SK-N-SH (cell line): ENCODE data around the gene PDYN.

ENCODE experiments used
- TF ChIP-seq, protein P1 (sequence below): fragments of 200-600 bp; sonication (generic); IDR thresholded peaks from 2 replicates; pipeline ENCODE4 v1.6.1; 2017; ENCODE audit warnings: antibody characterized with exemption, mild to moderate bottlenecking, moderate library complexity
- TF ChIP-seq, protein P2 (sequence below): IDR thresholded peaks from 2 replicates; pipeline ENCODE4 v1.6.1; 2012; ENCODE audit warnings: mild to moderate bottlenecking, low read depth, low read length, moderate library complexity

DNA sequence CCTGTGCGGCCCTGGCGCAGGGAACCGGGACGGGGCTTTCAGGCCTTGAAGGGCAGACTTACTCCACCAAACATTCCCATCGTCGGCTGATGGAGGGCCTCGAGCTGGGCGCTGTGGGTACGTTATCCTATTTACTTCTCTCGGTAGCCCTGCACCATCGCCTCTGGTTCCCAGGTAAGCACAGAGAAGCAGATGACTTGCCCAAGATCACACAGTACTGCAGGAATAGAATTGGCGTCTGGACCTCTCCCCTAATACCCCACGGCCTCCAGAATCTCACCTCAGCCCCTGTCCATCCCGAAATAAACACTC is 46.4 kb downstream of the PDYN start:
- TF ChIP-seq, protein P1, sequence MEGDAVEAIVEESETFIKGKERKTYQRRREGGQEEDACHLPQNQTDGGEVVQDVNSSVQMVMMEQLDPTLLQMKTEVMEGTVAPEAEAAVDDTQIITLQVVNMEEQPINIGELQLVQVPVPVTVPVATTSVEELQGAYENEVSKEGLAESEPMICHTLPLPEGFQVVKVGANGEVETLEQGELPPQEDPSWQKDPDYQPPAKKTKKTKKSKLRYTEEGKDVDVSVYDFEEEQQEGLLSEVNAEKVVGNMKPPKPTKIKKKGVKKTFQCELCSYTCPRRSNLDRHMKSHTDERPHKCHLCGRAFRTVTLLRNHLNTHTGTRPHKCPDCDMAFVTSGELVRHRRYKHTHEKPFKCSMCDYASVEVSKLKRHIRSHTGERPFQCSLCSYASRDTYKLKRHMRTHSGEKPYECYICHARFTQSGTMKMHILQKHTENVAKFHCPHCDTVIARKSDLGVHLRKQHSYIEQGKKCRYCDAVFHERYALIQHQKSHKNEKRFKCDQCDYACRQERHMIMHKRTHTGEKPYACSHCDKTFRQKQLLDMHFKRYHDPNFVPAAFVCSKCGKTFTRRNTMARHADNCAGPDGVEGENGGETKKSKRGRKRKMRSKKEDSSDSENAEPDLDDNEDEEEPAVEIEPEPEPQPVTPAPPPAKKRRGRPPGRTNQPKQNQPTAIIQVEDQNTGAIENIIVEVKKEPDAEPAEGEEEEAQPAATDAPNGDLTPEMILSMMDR = no peak
- TF ChIP-seq, protein P2, sequence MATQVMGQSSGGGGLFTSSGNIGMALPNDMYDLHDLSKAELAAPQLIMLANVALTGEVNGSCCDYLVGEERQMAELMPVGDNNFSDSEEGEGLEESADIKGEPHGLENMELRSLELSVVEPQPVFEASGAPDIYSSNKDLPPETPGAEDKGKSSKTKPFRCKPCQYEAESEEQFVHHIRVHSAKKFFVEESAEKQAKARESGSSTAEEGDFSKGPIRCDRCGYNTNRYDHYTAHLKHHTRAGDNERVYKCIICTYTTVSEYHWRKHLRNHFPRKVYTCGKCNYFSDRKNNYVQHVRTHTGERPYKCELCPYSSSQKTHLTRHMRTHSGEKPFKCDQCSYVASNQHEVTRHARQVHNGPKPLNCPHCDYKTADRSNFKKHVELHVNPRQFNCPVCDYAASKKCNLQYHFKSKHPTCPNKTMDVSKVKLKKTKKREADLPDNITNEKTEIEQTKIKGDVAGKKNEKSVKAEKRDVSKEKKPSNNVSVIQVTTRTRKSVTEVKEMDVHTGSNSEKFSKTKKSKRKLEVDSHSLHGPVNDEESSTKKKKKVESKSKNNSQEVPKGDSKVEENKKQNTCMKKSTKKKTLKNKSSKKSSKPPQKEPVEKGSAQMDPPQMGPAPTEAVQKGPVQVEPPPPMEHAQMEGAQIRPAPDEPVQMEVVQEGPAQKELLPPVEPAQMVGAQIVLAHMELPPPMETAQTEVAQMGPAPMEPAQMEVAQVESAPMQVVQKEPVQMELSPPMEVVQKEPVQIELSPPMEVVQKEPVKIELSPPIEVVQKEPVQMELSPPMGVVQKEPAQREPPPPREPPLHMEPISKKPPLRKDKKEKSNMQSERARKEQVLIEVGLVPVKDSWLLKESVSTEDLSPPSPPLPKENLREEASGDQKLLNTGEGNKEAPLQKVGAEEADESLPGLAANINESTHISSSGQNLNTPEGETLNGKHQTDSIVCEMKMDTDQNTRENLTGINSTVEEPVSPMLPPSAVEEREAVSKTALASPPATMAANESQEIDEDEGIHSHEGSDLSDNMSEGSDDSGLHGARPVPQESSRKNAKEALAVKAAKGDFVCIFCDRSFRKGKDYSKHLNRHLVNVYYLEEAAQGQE = no peak
